Neural crest cell (in vitro differentiated cells): ENCODE results near the gene MSH5. TPM values are rescaled to one million over a fixed set of nuclear protein-coding genes. Genes with fewer than 3 reads are reported as not detected.

Experiments used
- DNase-seq: peaks from one replicate; pipeline ENCODE4 v3.0.0; 2021; ENCODE audit warnings: low read depth, mixed read lengths, low spot score
- H3K27ac Mint-ChIP-seq: one replicate; pipeline ENCODE4 v1.8.0; 2021; ENCODE audit warnings: mild to moderate bottlenecking, mixed read lengths; ENCODE audit not compliant: unreplicated experiment
- H3K27me3 Mint-ChIP-seq: 2 replicates; pipeline ENCODE4 v1.8.0; 2021; ENCODE audit warnings: low read depth, mild to moderate bottlenecking, mixed read lengths
- H3K36me3 Mint-ChIP-seq: 2 replicates; pipeline ENCODE4 v1.8.0; 2021; ENCODE audit warnings: low read depth, mild to moderate bottlenecking, mixed read lengths
- H3K4me1 Mint-ChIP-seq: 2 replicates; pipeline ENCODE4 v1.8.0; 2021; ENCODE audit warnings: mixed read lengths
- H3K4me3 Mint-ChIP-seq: one replicate; pipeline ENCODE4 v1.8.0; 2021; ENCODE audit warnings: mild to moderate bottlenecking, mixed read lengths
- H3K9me3 Mint-ChIP-seq: 2 replicates; pipeline ENCODE4 v1.8.0; 2021; ENCODE audit warnings: mixed read lengths
- CTCF ChIP-seq: fragments of 200-600 bp; sonication (generic); conservative IDR thresholded peaks from 2 replicates; pipeline ENCODE4 v1.5.0; 2021; ENCODE audit warnings: antibody characterized with exemption, mild to moderate bottlenecking
- total RNA-seq: library from RNA; stranded (reverse); gene quantifications from 2 replicates; pipeline ENCODE4 v1.2.1, GENCODE V29; 2021

Gene MSH5
- total RNA-seq, 1 donor from 2014 or later, result 79.5 TPM

DNA sequence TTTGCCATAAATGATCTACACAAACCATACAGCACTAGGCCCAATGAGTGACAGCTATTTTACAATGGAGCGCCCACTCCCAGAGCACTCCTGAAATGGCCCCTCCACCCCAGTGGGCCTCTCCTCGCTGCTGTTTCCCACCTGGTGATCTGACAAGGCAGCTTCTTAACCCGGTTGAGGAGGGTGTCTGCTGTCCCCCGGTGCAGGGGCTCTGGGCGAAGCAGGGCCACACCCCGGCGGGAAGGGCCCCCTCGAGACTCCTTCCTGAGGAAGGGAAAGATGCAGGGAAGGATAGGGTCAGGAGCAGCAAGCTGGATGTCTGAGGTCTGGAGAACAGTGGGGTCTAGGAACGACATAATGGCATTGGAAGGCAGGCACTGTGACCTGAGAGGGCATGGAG, 46.9 kb upstream of the MSH5 start:
- Mint-ChIP-seq H3K4me3 (no peak overlapping the region), H3K27ac (no peak overlapping the region), H3K36me3 (peaks cover 7% of the 10 kb centered on the region), H3K4me1 (no peaks in the 10 kb centered on the region), H3K9me3 (no peaks in the 10 kb centered on the region), H3K27me3 (no peaks in the 10 kb centered on the region)
- DNase-seq, result no peak
- no peak for TF ChIP-seq CTCF

GRCh38 chr6:31693535-31693934, 46.3 kb upstream of the MSH5 start:
- Mint-ChIP-seq H3K36me3 (peaks cover 8% of the 10 kb centered on the region), H3K4me3 (no peak overlapping the region), H3K9me3 (no peaks in the 10 kb centered on the region), H3K4me1 (no peaks in the 10 kb centered on the region), H3K27me3 (no peaks in the 10 kb centered on the region), H3K27ac (no peak overlapping the region)
- no peak for TF ChIP-seq CTCF
- no peak for DNase-seq

DNA sequence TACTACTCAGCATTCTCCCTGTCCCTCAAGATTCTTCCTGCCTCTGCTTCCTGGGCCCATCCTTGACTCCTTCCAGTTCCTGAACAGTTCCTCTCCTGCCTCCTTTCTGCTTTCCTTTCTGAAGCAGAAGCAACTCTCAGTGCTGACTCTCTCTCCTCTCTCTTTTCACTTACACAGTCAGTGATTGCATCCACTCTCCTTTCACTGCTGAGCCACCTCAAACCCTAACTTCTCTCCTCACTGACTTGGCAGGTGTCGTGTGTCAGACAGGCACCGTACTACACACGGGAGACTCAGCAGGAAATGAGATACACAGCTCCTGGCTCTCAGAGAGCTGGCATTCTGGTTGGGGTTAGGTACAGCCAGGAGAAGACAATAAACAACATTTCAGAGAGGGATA, 42.2 kb upstream of the MSH5 start:
- no peak for TF ChIP-seq CTCF
- DNase-seq, result no peak
- Mint-ChIP-seq H3K4me3 (peak overlapping the region; percentile 3), H3K9me3 (no peaks in the 10 kb centered on the region), H3K36me3 (peaks cover 8% of the 10 kb centered on the region), H3K4me1 (peaks cover 15% of the 10 kb centered on the region), H3K27ac (no peak overlapping the region), H3K27me3 (no peaks in the 10 kb centered on the region)

- Mint-ChIP-seq H3K27me3 (no peaks in the 10 kb centered on the region), H3K9me3 (no peaks in the 10 kb centered on the region), H3K36me3 (peaks cover 5% of the 10 kb centered on the region), H3K4me1 (peaks cover 20% of the 10 kb centered on the region), H3K4me3 (peak overlapping the region; percentile 94), H3K27ac (no peak overlapping the region)
- no peak for TF ChIP-seq CTCF
- DNase-seq, result no peak
Observed at GRCh38 chr6:31700740-31701401, 38.9 kb upstream of the MSH5 start.

- peak overlapping the region; percentile 91 for H3K27ac Mint-ChIP-seq
- peaks cover 5% of the 10 kb centered on the region for H3K36me3 Mint-ChIP-seq
- peak overlapping the region; percentile 94 for H3K4me3 Mint-ChIP-seq
- no peak for DNase-seq
- peaks cover 20% of the 10 kb centered on the region for H3K4me1 Mint-ChIP-seq
- H3K27me3 Mint-ChIP-seq, result no peaks in the 10 kb centered on the region
- no peak for TF ChIP-seq CTCF
- H3K9me3 Mint-ChIP-seq, result no peaks in the 10 kb centered on the region
Observed at GRCh38 chr6:31701666-31702404, 38.0 kb upstream of the MSH5 start.
